NCI-H446 (cell line): ENCODE data around the gene IL25.
"Not testable (repeated sequence)": the region's sequence is repeated elsewhere in the genome, so short reads cannot be mapped to it uniquely, and the experiment has no call there.

Source experiments
- DNase-seq, 2 experiments: peaks; one replicate each; lab custom pipeline; 2025; lab: John Stamatoyannopoulos, UW

Gene IL25

DNA sequence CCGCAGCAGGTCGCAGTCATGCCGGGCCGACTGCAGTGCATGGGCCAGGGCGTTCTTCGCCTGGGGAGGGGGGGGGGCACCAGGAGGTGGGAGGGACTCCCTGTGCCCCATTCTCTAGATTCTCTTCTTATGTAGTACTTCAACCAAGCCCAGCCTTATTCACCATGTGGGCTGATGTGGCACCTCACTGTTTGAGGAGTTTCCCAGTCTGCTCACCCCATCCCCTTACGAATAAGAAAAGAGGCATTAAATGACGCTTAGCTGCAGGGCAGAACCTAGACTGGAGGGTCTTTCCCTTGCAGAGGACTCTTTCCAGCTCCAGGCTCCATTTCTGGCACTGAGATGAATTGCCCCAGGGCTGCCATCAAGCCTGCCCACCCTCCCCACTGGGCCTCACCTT lies 16.4 kb downstream of the IL25 start:
- no peak for DNase-seq

DNA sequence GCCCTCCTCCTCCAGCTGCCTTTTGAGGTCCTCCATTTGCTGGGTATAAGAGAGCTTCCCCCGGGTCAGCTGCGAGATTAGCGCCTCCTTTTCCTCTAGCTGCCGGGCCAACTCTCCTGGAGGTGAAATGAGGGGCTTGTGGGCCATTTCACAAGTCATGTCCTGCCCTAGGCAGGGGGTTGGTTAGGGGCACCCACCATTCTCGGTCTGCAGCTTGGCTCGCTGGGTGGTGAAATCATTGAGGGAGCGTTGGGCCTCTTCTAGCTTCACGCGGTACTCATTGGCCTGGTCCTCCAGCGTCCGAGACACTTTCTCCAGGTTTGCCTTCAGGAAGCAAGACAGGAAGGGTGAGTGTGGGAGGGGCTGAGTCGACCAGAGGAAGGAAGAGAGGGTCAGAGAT lies 16.8 kb downstream of the IL25 start:
- no peak for DNase-seq

DNA sequence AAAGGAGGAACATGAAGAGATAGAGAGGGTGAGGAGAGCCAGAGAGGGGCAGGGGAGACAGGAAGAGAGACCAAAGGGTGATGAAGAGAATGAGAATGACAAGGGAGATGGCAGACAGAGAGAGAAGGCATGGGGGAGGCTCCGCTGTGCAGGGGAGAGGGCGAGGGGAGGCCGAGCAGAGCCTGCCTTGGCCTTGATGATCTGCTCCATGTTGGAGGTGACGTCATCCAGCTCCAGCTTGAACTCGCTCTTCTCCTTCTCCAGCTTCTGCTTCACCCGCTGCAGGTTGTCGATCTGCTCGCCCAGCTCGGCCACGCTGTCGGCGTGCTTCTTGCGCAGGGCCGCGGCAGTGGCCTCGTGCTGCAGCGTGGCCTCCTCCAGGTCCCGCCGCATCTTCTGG lies 17.3 kb downstream of the IL25 start:
- not testable (repeated sequence) for DNase-seq

DNA sequence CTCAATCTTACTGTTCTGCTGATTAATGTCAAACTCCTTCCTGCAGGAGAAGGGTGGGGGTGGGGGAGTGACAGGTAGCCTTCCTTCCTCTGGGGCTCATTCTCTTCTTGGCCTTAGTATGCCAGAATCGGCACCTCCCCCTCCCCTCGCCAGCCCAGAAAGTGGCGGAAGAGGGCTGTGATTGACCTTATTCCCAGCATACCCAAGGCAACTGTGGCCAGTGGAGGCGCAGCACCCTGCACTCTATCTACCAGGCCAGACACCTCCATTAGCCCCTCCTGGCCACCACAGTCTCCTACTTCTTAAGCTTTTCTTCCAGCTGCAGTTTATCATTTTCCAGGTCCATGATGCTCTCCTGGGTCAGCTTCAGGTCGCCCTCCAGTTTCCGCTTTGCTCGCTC lies 20.0 kb downstream of the IL25 start:
- DNase-seq = no peak

- no peak for DNase-seq
Observed at GRCh38 chr14:23396126-23396525, 23.5 kb downstream of the IL25 start.

DNA sequence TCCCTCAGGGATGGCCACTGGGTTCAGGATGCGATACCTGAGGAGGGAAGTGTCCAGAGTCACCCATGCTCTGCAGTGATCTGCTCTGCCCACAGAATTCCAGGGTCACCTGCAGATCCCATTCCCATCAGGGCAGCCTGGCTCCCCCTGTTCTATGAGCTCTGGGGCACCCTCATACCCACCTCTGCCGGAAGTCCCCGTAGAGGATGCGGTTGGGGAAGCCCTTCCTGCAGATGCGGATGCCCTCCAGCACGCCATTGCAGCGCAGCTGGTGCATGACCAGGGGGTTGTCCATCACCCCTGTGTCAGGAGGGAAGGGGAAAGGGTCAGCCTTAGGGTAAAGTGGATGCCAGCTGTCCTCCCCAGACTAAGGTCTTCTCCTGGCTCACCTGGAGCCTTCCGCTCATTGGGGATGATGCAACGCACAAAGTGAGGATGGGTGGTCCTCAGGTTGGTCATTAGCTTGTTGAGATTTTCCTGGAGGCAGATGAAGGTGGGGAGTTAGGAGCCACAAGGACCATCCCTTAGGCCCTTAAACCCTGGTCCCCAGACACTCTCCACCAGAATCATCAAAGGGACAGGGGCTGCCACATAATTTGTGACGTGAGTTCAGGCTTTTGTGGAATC lies 24.3 kb downstream of the IL25 start:
- no peak for DNase-seq

DNA sequence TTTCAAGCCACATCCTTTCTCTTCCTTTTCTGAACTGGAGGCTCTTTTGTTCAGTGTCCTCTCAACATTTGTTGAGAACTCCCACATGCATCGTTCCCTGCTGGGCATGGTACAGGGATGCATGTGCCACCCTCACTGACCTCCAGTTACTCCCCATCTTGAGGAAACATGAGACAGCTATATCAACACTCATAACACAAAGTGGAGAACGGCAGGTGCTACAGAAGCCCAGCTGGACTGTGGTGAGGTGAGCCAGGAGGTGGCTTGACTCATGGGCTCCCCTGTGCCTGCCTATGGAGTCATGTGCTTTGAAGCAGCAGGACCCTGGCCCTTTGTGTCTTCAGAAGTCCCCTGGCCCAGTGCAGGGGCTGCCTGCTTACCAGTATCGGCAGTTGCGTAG lies 25.7 kb downstream of the IL25 start:
- DNase-seq = no peak

GRCh38 chr14:23399136-23399535 lies 26.5 kb downstream of the IL25 start:
- DNase-seq = no peak

GRCh38 chr14:23399591-23399990 lies 27.0 kb downstream of the IL25 start:
- no peak for DNase-seq

- not testable (repeated sequence) for DNase-seq
Observed at GRCh38 chr14:23400496-23401149, 28.0 kb downstream of the IL25 start.

DNA sequence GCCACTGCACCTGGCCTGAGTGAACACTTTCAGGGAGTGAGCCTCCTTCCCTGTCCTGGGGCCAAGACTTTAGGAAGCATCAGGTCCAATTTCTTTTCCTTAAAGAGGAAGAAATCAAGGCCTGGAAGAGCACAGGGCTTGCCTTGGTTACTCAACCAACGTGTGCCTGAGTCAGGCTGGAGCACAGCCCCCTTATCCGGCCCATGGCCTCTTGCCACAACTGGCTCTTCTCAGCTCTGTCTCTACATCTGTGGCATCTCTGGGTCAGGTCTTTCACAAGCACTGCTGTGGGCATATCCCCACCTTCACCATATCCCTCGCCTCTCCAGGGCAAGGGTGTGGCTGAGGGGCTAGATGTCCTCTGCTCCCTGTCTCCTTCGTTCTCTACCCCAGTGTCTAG lies 28.7 kb downstream of the IL25 start:
- DNase-seq = no peak

GRCh38 chr14:23402296-23403138 lies 29.9 kb downstream of the IL25 start:
- no peak for DNase-seq

GRCh38 chr14:23403139-23403438 lies 30.5 kb downstream of the IL25 start:
- no peak for DNase-seq

- no peak for DNase-seq
Observed at GRCh38 chr14:23403908-23404307, 31.3 kb downstream of the IL25 start.

GRCh38 chr14:23404331-23404900 lies 31.8 kb downstream of the IL25 start:
- DNase-seq = no peak

GRCh38 chr14:23405096-23405495 lies 32.5 kb downstream of the IL25 start:
- no peak for DNase-seq

GRCh38 chr14:23405516-23406025 lies 33.0 kb downstream of the IL25 start:
- DNase-seq = no peak

GRCh38 chr14:23406244-23406643 lies 33.6 kb downstream of the IL25 start:
- no peak for DNase-seq

DNA sequence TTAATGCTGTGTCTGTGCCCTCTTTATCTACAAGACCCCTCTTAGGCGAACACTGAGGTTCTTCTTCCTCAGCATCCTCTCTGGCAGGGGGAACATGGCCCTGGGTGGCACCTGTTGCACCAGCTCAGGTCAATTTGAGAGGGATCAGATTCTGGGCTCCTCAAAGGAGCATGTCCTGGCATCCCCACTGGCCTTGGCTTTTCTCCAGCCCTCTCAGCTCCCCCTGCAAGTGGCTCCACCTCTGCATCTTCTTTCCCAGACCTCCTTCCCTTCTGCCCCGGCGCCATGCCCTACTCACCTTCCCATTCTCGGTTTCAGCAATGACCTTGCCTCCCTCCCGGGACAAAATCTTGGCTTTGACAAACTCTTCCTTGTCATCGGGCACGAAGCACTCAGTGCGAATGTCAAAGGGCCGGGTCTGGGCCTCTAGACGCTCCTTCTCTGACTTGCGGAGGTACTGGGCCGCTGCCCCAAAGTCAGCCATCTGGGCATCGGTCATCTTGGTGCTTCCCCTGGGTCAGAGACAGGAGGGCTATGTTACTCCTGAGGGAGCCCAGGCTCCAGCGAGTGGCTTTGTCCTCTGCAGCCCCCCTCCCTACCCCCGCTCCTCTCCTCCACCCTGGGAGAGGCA lies 34.2 kb downstream of the IL25 start:
- no peak for DNase-seq

DNA sequence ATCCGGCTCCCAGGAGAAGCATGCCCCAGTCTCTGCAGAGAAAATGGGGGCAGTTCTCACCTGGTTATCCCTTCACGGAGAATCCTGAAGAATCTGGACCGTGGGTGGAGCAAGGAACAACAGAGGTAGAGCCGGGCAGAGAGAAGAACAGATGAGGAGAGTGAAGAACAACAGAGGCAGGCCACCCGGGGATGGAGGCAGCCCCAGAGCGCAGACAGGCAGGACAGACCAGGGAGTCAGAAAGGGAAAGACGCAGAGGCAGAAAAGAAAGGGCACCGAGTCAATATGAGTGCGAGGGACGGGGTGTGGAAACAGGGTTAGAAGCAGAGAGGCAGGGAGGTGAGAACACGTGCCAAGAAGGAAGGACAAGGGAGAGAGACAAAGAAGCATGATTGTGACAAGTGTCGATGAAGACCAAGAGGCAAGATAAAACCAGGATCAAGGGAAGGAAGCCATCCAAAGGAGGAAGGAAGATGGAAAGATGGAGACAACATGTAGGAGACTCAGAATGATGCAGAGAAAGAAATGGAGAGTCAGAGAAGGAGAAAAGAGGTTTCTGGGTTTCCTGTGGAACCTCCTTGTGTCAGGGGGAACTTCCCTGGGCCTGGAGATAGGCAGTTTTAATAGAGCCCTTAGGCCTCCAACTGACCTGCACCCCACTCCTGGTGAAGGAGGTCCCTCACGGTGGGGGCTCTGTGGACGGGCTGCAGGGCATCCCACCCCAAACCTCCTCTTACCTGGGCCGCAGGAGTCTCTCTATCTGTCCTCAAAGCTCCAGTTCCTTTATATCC lies 35.1 kb downstream of the IL25 start, which contains the start of gene MYH6:
MYH6 (minus strand) TSS at position 758 of the 791 bp plus-strand sequence. CDS start 1,050 bp downstream, outside the sequence.
- no peak for DNase-seq

GRCh38 chr14:23408307-23408630 lies 35.7 kb downstream of the IL25 start:
- DNase-seq = no peak
